Activated CD8-positive, alpha-beta memory T cell treated with anti-CD3 and anti-CD28 coated beads for 1 hour (primary cell): Measurements from ENCODE around the gene KDM4C.

Experiments
- DNase-seq, 2 donors: peaks; one replicate each; pipeline ENCODE4 v3.0.0-alpha.2; 2020; ENCODE audit warnings: low read depth in 1 of 2; ENCODE audit errors: extremely low read depth in 1 of 2

Gene KDM4C

DNA sequence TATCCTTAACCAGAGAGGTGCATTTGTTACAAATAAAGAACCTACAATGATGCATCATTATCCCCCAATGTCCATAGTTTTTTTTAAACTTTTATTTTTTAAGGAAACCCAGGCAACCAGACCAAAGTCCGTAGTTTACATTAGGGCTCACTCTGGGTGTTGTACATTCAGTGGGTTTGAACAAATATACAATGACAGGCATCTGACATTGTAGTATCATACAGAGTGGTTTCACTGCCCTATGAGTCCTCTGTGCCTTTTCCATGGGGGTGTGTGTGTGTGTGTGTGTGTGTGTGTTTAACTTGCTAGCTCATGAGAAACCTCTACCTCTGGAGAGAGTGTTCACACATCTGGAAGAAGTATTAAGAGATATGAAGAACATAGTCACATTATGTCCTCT is 141.5 kb downstream of the KDM4C start:
- DNase-seq: no peak

DNA sequence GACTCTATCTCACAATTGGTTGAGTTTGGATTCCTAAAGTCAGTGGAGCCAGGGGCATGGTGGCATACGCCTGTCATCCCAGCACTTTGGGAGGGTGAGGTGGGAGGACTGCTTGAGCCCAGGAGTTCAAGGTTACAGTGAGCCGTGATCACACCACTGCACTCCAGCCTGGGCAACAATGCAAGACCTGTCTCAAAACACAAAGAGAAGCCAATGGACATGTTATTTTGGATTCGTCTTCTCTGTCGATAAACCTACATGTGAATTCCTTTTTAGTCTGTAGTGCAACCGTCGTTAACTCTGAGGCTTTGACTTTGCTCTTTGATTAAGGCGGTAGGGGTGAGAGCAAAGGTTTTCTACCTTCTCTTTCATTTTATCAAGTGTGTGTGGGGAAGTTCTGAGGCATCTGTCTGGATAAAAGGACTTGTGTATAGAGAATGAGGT is 142.7 kb downstream of the KDM4C start:
- no peak for DNase-seq

DNA sequence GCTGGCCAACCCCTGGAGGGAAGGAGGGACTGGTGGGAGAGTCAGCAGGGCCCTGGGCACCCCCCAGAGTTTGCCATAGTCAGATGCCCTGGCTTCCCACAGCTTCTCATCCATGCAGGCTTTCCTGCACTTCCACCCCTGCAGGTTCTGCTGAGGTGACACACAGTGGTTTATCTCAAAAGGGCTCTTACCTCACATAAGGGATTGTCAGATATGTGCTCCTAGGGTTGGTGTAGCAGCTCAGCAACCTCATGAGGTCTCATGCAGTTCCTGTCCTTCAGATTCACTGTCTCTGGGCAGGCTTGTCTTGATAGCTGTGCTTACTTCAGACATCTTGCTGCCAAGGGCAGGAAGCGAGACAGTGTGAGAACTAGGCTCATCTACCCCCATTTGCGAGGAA is 143.4 kb downstream of the KDM4C start:
- DNase-seq: no peak

DNA sequence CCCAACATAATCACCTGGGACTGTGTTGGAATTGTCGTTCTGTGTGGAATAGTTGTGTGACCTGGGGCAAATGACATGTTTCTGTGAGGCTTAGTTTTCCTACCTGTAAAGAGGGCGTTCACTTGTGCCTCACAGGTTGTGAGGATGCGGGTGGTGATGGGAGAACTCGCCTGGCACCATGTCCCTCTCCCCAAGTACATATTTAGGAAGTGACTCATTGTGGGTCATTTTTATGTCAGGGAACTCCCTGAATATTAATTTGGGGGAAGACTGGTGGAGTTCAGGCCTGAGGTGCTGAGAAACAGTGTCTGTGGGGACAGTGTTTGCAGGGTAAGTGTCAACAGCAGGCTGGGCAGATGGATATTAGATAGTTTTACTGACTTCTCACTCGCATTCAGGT is 144.7 kb downstream of the KDM4C start:
- DNase-seq: no peak

DNA sequence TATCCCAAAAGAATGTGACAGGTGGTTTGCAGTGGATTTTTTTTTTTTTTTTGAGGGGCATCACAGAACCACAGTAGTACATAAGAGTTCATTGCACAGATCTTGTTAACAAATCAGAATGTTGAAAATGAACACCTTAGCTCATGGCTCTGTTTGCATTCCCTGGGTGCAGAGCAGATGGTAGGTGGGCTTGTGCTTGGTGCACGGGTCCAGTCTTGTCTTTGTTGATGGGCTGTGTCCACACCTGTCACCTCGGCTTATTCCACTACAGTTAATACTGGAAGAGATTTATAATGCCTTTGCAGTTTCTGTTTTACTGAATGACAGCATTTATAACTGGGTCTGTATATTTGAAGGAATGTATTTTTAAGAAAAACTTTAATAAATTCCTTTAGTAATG is 146.6 kb downstream of the KDM4C start:
- DNase-seq: no peak

DNA sequence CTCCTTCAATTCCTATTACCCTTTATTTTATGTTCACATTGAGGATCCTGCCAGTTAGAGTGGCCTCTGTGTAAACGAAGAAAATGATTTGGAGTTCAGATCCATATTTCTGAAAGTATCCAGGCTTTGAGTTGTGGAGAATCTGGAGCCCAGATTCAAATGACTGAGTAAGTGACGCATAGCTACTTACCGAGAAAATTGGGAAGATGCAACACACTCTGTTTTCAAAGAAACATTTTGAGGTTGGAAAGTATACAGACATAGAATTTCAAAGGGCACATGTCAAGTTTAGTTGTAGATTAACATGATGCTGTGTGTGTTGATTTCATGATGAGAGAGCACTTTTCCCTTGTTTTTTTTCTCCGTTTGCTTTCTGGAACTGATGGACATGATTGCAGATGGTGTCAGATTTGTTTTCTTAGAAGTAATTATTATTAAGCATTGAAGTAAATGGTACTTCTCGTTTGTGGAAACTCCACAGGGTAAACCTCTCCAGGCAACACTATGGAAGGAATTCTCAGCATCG is 148.1 kb downstream of the KDM4C start:
- no peak for DNase-seq

DNA sequence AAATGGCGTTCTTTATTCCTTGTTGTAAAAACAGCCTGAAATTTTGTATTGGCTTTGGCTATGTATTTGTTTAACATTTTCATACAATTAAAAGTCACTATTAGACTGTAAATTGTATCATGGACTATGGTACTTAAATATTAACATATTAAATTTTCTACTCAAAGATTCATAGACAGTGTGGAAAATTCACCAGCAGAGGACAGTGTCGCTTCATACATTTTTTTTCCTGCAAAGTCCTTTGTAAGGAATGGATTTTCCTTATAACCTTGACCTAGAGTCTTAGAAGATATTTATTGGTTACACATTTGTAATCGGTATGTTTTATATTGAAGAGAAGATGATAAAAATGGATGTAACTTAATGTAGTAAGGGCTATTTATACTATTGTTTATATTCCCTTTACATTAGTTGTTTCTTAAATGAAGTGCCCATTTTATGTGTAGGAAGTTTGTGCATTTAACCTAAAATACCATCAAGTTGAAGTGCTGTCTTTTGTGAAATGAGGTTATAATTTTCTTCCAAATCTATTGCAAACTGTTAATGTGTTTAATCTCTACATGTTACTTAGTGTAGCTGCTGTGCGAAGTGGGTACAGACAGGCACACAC is 150.1 kb downstream of the KDM4C start:
- DNase-seq: no peak

DNA sequence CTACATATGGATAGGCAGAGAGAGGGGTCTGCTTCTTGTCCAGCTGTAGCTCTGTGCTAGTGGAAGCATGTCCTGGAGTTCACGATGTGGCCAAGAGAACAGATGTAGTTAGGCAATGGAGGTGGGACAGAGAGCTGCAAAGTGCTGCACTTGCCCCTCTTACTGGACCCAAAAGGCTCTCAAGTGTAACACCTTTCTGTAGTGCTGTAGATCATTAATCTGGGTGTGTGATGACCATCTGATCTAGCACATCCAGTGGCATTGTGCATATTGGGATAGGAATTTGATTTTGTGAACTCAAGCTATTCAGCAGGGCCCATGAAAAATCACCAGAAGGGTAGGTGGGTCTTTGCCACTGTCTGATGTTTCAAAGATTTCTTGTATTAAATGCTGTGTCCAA is 151.4 kb downstream of the KDM4C start:
- DNase-seq: no peak

DNA sequence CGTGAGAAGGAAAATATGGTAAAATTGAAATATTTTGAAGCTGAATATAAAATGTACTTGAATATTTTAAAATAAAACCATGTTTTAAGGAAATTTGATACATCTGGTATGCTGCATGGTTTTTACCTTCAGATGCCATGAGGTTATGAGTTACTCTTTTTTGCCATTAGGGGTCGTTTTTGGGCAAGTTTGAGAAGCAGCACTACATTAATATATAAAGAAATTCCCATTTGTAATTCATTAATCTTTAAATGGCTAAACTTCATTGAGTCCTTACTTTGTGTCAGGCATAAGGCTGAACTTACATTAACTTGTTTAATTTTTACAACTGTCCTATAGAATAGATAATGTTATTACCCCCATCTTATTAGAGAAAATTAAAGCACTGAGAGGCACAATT is 152.3 kb downstream of the KDM4C start:
- DNase-seq: no peak

DNA sequence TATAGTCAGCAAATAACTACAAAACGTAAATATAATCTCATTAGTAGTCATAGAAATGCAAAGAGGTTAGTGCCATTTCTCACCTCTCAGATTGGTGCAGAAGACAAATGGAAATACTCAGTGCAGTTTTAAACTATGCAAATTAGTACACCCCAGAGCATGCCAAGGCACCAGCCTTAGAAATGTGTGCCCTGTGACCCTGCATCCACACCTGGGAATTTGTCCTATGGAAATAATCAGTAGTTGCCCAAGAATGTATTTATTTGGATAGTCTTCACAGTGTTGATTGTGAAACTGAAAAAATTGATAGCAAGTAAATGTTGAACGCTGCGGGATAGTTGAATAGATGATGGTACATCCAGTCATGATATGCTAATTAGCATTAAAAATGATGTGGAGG is 152.7 kb downstream of the KDM4C start:
- DNase-seq: no peak

DNA sequence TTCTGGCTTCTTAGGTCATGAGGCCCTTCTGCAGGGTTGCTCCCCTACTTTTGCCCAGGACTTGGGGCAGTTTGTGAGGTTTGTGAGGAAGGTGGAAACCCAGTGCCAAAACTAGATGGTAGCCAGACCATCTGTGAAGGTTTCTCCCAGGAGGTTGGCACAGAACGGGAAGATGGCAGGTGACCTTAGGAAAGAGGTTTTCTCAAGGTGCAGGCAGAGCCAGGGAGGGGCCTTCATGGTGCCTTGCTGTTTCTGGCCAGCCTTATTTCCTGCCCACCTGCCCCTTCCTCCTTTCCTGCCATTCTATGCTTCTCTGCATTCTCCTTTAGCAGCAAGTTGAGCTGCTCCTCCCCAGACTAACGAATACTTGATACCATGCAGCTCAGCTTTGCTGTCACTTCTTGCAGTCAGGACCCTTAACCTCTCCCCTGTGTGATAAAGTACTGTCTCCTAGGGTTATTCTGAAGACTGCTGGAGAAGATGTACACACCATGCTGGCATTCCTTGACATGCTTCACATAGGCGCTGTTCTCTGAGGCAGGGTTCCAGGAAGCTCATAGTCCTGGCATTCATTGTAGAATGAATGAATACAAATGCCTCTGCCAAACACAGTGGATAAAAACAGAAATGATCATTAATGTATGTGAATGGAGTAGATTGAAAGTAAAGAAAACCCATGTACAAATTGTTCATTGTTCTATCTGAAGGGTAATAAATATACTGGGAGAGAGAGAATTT is 154.3 kb downstream of the KDM4C start:
- no peak for DNase-seq

DNA sequence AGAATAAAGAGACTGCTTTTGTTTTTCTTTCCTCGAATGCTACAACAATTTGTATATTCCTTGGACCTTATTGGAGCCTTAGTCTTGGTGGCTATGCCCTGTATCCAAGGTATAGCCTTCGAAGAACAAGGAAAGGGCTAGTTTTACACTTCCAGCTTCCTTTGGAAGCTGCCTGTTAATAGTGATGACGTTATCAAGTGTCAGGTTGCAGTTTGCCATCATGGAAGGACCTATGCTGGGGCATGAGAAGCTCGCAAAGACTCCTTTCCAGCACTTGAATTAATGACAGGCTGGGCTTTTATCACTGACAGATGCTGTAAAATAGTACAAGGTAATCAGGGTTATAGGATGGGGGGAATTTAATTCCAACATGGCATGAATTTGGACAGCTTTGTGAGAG is 157.9 kb downstream of the KDM4C start:
- DNase-seq: no peak

DNA sequence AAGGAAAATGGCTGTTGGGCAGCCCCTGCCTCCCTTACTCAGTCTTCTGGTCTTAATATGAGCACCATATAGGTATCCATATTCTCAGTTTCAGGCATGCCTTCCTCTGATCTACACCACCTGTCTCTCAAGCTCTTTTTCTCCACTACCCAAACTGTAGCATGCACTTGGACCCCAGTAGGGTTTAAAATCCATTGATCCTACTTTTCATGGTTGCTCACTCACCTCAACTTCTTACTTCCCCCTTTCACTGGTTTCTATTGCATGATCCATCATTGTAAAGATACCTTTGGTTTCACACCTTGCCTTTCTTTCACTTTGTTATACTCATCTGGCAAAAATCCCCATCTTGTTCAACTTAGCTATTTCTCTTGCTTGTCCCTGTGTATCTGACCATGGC is 159.4 kb downstream of the KDM4C start:
- no peak for DNase-seq

DNA sequence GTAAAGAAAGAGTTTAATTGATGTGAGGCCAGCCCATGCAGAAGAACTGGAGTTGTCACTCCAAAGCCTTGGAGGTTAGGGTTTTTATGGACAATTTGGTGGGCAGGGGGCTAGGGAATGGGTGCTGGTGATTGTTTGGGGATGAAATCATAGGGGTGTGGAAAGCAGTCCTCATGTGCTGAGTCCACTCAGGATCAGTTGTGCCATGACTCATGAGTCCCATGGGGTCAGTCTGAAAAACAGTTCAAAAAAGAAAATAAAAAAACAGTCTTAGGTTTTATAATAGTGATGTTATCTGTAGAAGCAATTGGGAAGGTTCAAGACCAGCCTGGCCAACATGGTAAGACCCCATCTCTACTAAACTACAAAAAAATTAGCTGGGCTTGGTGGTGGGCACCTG is 162.3 kb downstream of the KDM4C start:
- DNase-seq: no peak

DNA sequence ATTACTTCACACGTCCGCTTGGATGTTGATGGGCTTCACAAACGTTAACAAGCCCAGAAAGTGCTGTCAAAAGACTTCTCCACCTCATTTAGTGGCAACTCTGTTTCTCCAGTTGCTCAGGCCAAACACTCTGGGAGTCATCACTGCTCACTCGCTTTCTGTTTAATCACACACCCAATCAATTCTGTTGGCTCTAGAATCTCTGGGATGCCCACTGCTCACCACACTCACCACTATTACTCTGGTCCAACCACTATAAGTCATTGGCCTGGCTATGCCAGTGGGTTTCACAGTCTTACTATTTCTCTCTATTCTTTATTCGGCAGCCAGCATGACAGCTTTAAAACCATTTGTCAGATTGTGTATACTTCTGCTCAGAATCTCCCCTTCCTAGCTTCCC is 163.5 kb downstream of the KDM4C start:
- DNase-seq: no peak

DNA sequence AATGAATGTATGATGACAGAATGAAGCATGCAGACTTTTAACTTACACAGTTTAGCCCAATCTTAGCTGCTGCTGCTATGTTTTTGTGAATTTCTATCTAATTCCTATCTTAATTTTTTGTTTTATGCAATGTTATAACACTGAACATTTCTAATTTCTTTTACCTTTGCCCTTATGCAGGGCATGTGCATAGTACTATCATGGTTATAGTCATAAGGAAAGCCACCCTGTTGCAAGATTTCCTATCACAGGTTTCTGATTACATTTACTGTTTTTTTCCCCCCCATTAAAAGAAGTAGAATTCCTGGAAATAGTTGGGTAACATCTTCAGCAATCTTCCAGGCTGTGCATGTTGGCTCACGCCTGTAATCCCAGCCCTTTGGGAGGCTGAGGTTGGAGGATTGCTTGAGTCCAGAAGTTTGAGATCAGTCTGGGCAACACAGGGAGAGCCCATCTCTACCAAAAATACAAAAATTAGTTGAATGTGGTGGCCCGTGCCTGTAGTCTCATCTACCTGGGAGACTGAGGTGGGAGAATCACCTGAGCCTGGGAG is 164.4 kb downstream of the KDM4C start:
- no peak for DNase-seq

DNA sequence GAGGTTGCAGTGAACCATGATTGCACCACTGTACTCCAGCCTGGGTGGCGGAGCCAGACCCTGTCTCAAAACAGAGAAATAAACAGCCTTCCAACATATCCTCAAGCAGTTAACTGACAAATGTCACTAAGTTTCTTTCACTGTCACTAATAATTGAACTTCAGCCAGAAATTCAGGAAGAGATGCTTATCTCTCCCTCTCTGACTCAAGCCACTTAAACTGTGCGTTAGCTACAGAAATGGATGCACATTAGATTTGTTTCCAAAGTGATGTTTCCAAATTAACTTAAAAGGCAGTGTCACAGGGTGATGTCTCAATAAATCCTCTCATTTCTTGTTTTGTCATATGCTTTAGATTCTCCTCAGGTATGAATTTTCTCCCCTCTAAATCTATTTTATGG is 164.9 kb downstream of the KDM4C start:
- DNase-seq: no peak

DNA sequence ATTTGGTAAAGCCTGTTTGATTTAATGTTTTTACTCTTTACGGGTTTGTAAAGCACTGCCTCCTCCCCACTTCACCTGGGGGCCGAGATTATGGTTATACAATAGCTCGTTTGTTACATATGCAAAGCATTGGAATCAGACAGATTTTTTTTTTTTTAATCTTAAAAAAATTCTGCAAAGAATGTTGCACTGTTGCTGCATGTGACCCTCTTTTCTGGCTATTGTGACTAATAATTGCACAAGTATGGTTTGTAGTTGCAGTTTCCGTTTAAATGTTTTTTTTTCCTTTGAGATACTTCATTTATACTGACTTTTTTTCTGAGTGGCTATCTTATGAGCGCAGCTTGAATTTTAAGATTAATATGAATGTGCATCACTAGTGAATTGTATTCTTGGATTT is 165.3 kb downstream of the KDM4C start:
- DNase-seq: no peak

DNA sequence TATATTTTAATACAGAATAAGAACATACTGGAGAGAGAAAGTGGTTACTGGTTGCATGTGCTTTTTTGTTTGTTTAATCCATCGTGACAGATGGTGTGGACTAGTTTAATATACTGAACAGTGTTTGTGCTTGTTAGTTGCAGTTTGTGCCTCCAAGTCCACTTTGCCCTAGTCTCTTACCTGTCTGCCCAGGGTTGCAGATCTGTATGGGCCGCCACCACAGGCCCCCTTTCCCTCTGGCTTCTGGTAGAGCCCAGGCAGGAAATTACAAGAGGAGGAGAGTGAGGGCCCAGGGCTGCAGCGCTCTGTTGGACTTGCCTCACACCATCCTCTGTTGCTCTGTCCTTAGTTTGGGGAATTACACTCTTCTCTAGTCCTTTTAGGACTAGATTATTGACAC is 166.4 kb downstream of the KDM4C start:
- no peak for DNase-seq

DNA sequence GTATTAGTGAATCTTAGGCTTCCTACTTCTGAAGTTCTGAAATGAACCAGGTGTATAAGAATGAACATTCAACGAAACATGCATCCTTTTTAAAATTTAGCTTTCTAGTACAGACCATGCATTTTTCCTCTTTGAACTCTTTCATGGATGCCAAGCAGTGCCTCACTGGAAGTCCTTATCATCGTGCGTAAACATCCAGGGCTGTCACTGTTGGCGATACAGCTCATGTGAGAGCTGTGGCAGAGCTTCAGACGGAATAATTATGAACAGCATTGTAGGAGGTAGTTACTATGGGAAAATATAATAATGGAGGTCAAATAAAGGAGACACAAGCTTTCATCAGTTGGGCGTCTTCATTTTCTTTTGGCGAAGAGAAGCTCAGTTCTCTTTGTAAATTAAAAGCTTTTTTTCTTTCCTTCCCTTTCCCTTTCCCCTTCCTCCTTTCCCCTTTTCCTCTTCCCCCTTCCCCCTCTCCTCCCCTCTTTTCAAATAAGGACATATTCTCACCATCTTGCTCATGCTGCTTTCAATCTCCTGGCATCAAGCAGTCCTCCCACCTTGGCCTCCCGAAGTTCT is 167.3 kb downstream of the KDM4C start:
- no peak for DNase-seq

DNA sequence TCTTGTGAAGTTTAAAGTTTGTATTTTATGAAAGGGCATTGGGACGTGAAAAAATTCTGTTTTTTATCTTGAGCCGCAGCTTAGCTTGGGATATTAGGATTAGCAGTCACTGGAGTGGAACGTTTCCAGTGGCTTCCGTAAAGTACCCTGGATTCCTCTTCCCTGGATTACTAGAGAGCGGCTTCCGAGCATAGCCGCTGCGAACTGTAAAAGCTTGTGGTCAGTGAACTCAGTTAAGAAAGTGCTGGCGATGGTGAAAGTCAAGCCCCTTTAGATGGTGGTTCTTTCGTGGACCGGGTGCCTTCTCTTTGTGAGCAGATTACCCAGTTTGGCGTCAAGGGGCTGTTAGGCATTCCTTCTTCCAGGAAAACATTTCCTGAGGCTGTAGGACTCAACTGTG is 168.1 kb downstream of the KDM4C start:
- no peak for DNase-seq

DNA sequence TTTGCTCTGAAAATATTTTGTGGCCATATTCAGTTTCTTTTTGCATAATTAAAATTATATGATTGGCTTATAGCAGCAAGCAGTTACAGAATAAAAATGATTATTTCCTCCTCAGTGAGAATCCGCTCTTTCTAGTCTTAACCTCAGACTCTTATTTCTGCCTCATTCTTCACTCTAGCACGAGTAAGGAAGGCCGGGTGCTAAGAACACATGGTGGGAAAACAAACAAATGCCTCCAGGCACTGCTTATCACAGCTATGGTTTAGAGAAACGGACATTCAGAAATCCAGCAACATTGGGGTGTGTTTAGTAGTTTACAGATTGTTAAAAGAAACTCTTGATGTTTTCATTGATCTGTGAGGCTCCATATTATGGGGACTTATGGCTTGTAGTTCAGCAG is 168.7 kb downstream of the KDM4C start:
- no peak for DNase-seq
